Posterior cingulate gyrus (tissue), 11 donors: ENCODE results near the gene KCNV2.

Experiments used
- DNase-seq, 10 donors: peaks; one replicate each; pipeline versions ENCODE4 v3.0.0 to v3.0.0-alpha.2; 2020 to 2021; ENCODE audit warnings: mixed read lengths in 3 of 10
- intact Hi-C: fragments of 100-400 bp; cut with DNase I; formaldehyde crosslinking; loops from one replicate; pipeline ENCODE4 v1.15.1; 2023

Gene KCNV2

DNA sequence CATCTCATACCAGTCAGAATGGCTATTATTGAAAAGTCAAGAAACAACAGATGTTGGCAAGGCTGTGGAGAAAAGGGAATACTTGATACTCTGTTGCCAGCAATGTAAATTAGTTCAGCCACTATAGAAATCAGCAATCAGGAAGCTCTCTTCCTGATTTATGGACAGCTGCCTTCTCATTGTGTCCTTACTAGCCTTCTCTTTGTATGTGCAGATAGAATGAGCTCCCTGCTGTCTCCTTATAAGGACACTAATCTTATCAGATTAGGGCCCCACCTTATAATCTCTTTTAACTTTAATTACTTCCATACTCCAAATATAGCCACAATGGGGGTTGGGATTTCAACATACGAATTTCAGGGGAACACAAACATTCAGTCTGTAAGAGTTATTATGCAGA lies 38.0 kb downstream of the KCNV2 start:
- intact Hi-C loops: no loop called here
- no peak for DNase-seq

- intact Hi-C loops: no loop called here
- DNase-seq: no peak
These were observed 41.0 kb downstream of the KCNV2 start for GRCh38 chr9:2758162-2758897.

GRCh38 chr9:2758898-2759510 lies 41.7 kb downstream of the KCNV2 start:
- intact Hi-C loops: no loop called here
- DNase-seq: no peak

- intact Hi-C loops: no loop called here
- no peak for DNase-seq
These were observed 44.1 kb downstream of the KCNV2 start for GRCh38 chr9:2761424-2761823.

DNA sequence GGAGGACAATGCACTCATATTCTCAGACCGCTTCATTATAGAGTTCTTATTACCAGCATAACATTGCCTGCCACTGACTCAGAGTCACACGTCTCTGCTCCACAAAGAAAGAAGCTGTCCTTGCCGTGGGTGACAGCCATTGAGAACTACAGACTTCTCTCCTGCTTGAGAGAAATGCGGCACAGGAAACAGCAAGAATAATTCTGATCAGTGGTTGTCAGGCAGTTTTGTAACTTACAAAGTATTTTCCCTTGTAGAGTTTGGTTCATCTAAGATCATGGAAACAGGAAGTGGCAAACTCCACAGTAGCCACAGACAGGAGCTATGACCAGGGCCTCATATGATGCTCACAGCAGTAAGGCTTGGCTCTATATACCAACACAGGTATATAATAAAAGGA lies 47.0 kb downstream of the KCNV2 start:
- intact Hi-C loops: no loop called here
- no peak for DNase-seq

- intact Hi-C loops: no loop called here
- no peak for DNase-seq
These were observed 48.1 kb downstream of the KCNV2 start for GRCh38 chr9:2765250-2765880.

- no peak for DNase-seq
- intact Hi-C loops: no loop called here
These were observed 50.7 kb downstream of the KCNV2 start for GRCh38 chr9:2767800-2768677.

GRCh38 chr9:2771087-2771486 lies 53.8 kb downstream of the KCNV2 start:
- no peak for DNase-seq
- intact Hi-C loops: no loop called here

GRCh38 chr9:2771661-2772060 lies 54.4 kb downstream of the KCNV2 start:
- no peak for DNase-seq
- intact Hi-C loops: no loop called here

- intact Hi-C loops: no loop called here
- no peak for DNase-seq
These were observed 60.1 kb downstream of the KCNV2 start for GRCh38 chr9:2777454-2777853.

GRCh38 chr9:2778816-2779215 lies 61.5 kb downstream of the KCNV2 start:
- no peak for DNase-seq
- intact Hi-C loops: no loop called here
